GDM1 (cell line): ENCODE measurements around the gene GNPTG.
"Not testable (repeated sequence)": the region's sequence is repeated elsewhere in the genome, so short reads cannot be mapped to it uniquely, and the experiment has no call there.

Experiments used
- DNase-seq: peaks from one replicate; lab custom pipeline; 2025; lab: John Stamatoyannopoulos, UW

The GNPTG gene

DNA sequence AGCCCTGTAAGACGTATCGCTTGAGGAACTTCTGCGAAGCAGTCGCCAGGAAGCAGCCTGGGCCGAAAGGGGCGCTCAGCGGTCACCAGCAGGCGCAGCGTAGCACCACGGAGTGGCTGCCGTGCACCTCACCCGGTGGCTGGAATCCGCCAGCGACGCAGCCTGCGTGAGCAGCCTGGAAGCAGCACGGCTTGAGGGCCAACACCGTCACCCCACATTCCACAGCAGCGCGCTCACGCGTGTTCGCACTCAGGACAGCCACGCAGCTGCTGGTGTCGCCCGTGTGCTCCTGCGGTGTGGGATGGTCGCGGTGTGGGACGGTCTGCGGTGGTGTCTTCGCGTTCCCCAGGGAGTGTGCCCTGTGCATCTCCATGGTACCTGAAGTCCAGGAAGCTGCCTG lies 32.7 kb upstream of the GNPTG start:
- DNase-seq = no peak

- no peak for DNase-seq
Observed at GRCh38 chr16:1320097-1320496, 31.6 kb upstream of the GNPTG start.

GRCh38 chr16:1320658-1321240 lies 31.0 kb upstream of the GNPTG start:
- DNase-seq = no peak

DNA sequence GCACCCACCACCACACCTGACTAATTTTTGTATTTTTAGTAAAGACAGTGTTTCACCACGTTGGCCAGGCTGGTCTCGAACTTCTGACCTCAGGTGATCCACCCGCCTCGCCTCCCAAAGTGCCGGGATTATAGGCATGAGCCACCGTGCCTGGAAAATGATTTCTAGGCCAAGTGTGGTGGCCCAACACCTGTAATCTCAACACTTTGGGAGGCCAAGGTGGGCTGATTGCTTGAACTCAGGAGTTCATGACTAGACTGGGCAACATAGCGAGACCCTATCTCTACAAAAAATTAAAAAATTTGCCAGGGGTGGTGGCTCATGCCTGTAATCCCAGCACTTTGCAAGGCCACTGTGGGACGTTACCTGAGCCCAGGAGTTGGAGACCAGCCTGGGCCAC lies 29.3 kb upstream of the GNPTG start:
- no peak for DNase-seq

- DNase-seq = no peak
Observed at GRCh38 chr16:1323296-1324239, 28.2 kb upstream of the GNPTG start.

- DNase-seq = no peak
Observed at GRCh38 chr16:1324286-1324826, 27.4 kb upstream of the GNPTG start.

- DNase-seq = no peak
Observed at GRCh38 chr16:1325261-1325660, 26.5 kb upstream of the GNPTG start.

DNA sequence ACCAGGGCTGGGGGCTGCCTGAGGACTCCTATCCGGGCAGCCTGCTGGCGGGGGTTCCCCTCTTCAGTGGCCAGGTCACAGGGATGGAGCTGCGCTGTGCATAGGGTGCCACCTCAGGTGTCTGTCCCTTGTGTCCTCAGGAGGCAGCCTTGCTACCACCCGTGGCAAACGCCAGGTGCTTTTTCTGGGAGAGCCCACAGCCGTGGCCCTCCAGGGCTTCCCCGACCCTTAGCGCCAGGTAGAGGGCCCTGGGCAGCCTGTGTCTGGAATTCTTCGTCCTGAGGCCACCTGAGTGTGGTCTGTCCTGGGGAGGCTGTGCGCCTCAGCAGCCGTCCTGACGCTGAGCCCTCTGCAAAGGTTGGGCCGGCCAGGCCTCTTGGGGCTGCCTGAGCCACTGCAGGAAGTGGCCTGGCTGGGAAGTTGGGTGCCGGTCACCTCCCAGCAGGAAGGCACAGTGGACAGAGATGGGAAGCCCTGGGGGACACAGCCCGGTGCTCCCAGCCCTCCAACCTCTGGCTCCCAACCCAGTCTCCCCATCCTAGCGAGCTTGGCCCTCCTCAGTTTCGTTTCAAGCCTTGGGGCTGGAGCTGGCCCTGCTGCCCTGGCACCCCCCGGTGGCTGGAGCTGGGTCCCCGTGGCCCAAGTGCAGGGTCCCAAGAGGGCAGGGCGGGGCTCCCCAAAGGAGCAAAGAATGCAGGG lies 25.9 kb upstream of the GNPTG start:
- DNase-seq = no peak

DNA sequence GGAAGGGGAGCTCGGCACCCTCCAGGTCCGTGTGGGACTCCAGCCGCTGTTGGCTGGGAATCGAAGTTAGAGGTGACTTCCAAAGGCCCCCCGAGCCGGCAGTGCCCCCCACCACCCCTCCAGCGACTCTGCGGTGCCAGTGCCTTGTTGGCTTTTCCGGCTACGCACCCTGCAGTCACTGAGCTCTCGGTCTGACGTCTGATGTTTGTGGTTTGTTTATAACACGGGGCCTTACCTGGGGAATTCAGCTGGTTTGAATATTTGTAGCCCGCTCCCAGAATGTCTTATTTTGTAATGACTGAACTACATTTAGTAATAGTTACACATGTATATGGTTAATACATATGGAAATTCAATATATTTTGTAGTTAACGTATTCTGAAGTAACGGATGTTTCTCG lies 25.3 kb upstream of the GNPTG start:
- no peak for DNase-seq

GRCh38 chr16:1326946-1327618 lies 24.6 kb upstream of the GNPTG start:
- no peak for DNase-seq

- no peak for DNase-seq
Observed at GRCh38 chr16:1327619-1327947, 24.1 kb upstream of the GNPTG start.

GRCh38 chr16:1328136-1328535 lies 23.6 kb upstream of the GNPTG start:
- DNase-seq = not testable (repeated sequence)

- not testable (repeated sequence) for DNase-seq
Observed at GRCh38 chr16:1328961-1329360, 22.8 kb upstream of the GNPTG start.

- no peak for DNase-seq
Observed at GRCh38 chr16:1330260-1330914, 21.3 kb upstream of the GNPTG start.

DNA sequence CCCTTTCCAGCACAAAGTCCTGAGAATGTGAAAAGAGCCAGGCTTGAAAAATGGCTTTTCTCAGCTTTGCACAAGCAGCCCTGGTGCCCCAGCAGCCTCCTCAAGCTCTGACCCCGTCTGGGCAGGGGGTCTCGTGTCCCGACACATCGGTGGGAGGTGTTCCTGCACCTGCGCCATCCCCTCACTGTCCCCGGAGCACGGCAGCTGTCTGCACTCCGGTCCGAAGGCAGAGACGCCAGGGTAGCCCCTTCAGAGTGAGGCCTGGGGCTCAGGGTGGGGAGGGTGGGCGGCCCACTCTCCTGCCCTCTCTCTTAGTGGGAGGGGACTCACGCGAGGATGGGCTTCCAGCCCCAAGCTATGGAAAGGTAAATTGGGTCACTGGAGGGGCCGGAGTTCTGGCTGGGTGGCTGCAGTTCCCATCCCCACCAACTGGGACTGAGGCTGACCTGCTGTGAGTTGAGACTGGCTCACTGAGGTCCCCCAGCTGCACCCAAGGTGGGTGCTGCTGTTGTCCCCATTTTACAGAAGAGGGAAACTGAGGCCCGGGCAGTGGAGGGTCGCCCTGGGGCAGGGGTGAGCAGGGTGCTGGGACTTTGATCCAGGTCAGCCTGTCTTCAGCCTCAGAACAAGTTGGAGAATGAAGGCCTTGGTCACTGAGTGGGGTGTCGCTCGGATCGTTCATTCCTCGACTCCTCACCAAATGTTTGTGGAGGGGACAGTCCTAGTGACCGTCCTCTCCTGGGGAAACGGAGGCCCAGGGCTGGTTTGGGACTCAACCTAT lies 20.6 kb upstream of the GNPTG start:
- DNase-seq = no peak

GRCh38 chr16:1331712-1332617 lies 19.8 kb upstream of the GNPTG start:
- no peak for DNase-seq

GRCh38 chr16:1332618-1333148 lies 19.0 kb upstream of the GNPTG start:
- no peak for DNase-seq

GRCh38 chr16:1333149-1333812 lies 18.4 kb upstream of the GNPTG start, which contains the start of gene BAIAP3:
BAIAP3 (plus strand) TSS chr16:1333645; CDS start chr16:1338550, 4,905 bp downstream.
- DNase-seq = no peak
